CD4-positive, alpha-beta T cell treated with Interleukin-12 subunit alpha and Interleukin-12 subunit beta, for 1 hour (primary cell): ENCODE data around the gene PDE3B.
"Not testable (repeated sequence)": the region's sequence is repeated elsewhere in the genome, so short reads cannot be mapped to it uniquely, and the experiment has no call there.

Experiments
- DNase-seq: peaks from one replicate; pipeline ENCODE4 v3.0.0-alpha.2; 2020

Gene PDE3B

GRCh38 chr11:14678350-14678749 is 34.7 kb downstream of the PDE3B start:
- DNase-seq: no peak

- DNase-seq: no peak
These were observed 36.1 kb downstream of the PDE3B start for GRCh38 chr11:14679662-14680061.

GRCh38 chr11:14684234-14684915 is 40.8 kb downstream of the PDE3B start:
- not testable (repeated sequence) for DNase-seq

- no peak for DNase-seq
These were observed 43.9 kb downstream of the PDE3B start for GRCh38 chr11:14687456-14687855.

- DNase-seq: no peak
These were observed 44.5 kb downstream of the PDE3B start for GRCh38 chr11:14687943-14688627.

GRCh38 chr11:14695656-14696055 is 52.1 kb downstream of the PDE3B start:
- not testable (repeated sequence) for DNase-seq

GRCh38 chr11:14698771-14699170 is 55.2 kb downstream of the PDE3B start:
- no peak for DNase-seq

- no peak for DNase-seq
These were observed 57.0 kb downstream of the PDE3B start for GRCh38 chr11:14700593-14700992.

GRCh38 chr11:14702760-14703159 is 59.2 kb downstream of the PDE3B start:
- DNase-seq: no peak

GRCh38 chr11:14703731-14704130 is 60.1 kb downstream of the PDE3B start:
- DNase-seq: no peak

- no peak for DNase-seq
These were observed 61.5 kb downstream of the PDE3B start for GRCh38 chr11:14705067-14705466.

GRCh38 chr11:14713496-14714244 is 70.1 kb downstream of the PDE3B start:
- peak; percentile 61 for DNase-seq

- DNase-seq: not testable (repeated sequence)
These were observed 72.1 kb downstream of the PDE3B start for GRCh38 chr11:14715669-14716068.

GRCh38 chr11:14722496-14722895 is 78.9 kb downstream of the PDE3B start:
- DNase-seq: no peak

- DNase-seq: no peak
These were observed 81.5 kb downstream of the PDE3B start for GRCh38 chr11:14725150-14725549.

GRCh38 chr11:14727215-14727614 is 83.6 kb downstream of the PDE3B start:
- DNase-seq: no peak

GRCh38 chr11:14727746-14728145 is 84.1 kb downstream of the PDE3B start:
- DNase-seq: no peak

GRCh38 chr11:14740539-14740938 is 96.9 kb downstream of the PDE3B start:
- DNase-seq: not testable (repeated sequence)

GRCh38 chr11:14741195-14741594 is 97.6 kb downstream of the PDE3B start:
- DNase-seq: no peak

GRCh38 chr11:14742849-14743559 is 99.4 kb downstream of the PDE3B start:
- DNase-seq: no peak

- not testable (repeated sequence) for DNase-seq
These were observed 100.1 kb downstream of the PDE3B start for GRCh38 chr11:14743667-14744066.

- no peak for DNase-seq
These were observed 103.3 kb downstream of the PDE3B start for GRCh38 chr11:14746857-14747395.

GRCh38 chr11:14748090-14748489 is 104.5 kb downstream of the PDE3B start:
- no peak for DNase-seq
